Activated CD4-positive, alpha-beta T cell treated with anti-CD3 and anti-CD28 coated beads for 36 hours (primary cell): ENCODE measurements around the gene FIGLA. TPM values are rescaled to one million over a fixed set of nuclear protein-coding genes. Genes with fewer than 3 reads are reported as not detected.
"Not testable (repeated sequence)": the region's sequence is repeated elsewhere in the genome, so short reads cannot be mapped to it uniquely, and the experiment has no call there.

Experiments
- ATAC-seq: fragments of 200-7000 bp; cut with Tn5 transposase; one replicate; pipeline ENCODE4 v1.10.0; 2021; ENCODE audit warnings: mild to moderate bottlenecking, moderate library complexity
- CTCF ChIA-PET: fragments of 350-600 bp; sonication (Branson Sonifier 250); formaldehyde crosslinking; loops from one replicate; lab custom pipeline; 2021; ENCODE audit warnings: antibody characterized with exemption; lab: Charles Lee
- POLR2A ChIA-PET: fragments of 350-600 bp; sonication (Branson Sonifier 250); formaldehyde crosslinking; loops from one replicate; lab custom pipeline; 2021; ENCODE audit warnings: antibody characterized with exemption, inconsistent platforms; lab: Charles Lee
- DNase-seq: peaks from one replicate; pipeline ENCODE4 v3.0.0-alpha.2; 2020
- H3K27ac Mint-ChIP-seq: one replicate; pipeline ENCODE4 v1.8.0; 2021; ENCODE audit warnings: mixed read lengths
- H3K27me3 Mint-ChIP-seq: one replicate; pipeline ENCODE4 v1.8.0; 2021; ENCODE audit warnings: mixed read lengths
- H3K36me3 Mint-ChIP-seq: one replicate; pipeline ENCODE4 v1.8.0; 2021; ENCODE audit warnings: low read depth, mixed read lengths
- H3K4me1 Mint-ChIP-seq: one replicate; pipeline ENCODE4 v1.8.0; 2021; ENCODE audit warnings: mixed read lengths
- H3K4me3 Mint-ChIP-seq: one replicate; pipeline ENCODE4 v1.8.0; 2021; ENCODE audit warnings: mild to moderate bottlenecking, moderate library complexity, mixed read lengths
- H3K9me3 Mint-ChIP-seq: one replicate; pipeline ENCODE4 v1.8.0; 2021; ENCODE audit warnings: low read depth, mixed read lengths
- intact Hi-C, 2 experiments: fragments of 100-400 bp; cut with DNase I in 1 of 2; cut with micrococcal nuclease in 1 of 2; formaldehyde crosslinking; loops; one replicate each; pipeline versions ENCODE4 v1.14.2 to v1.15.1; 2022 to 2024; cut with DNase I, micrococcal nuclease
- total RNA-seq, 2 experiments: library from RNA; stranded (reverse); gene quantifications; one replicate each; pipeline ENCODE4 v1.2.3, GENCODE V29; 2021

FIGLA gene
- total RNA-seq, 2 experiments from 2014 or later: not detected

DNA sequence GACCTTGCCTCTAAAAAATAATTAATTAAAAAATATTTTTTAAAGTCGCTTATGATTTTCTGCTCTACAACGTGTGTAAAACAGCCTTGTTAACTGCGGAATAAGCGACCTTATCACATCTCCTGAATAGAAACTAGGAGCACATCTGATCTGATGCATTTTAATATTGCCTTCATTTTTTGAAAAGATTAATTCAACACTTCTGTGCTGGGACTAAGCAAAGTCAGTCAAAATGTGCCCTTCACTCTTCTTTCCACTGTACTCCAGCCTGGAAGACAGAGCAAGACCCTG is 17.3 kb upstream of the FIGLA start:
- POLR2A ChIA-PET: no interaction called here
- peaks cover 5% of the 10 kb centered on the region for H3K27me3 Mint-ChIP-seq
- DNase-seq: no peak
- ATAC-seq: no peak
- no peaks in the 10 kb centered on the region for H3K4me1 Mint-ChIP-seq
- CTCF ChIA-PET: interaction anchor here (1.1 to 1.7 kb wide), 3 partner anchors 12 to 44 kb away, joined by 3 to 4 read pairs (median 3); partner anchors contain the start of gene FIGLA
- no peak overlapping the region for H3K4me3 Mint-ChIP-seq
- H3K36me3 Mint-ChIP-seq: no peaks in the 10 kb centered on the region
- H3K9me3 Mint-ChIP-seq: no peaks in the 10 kb centered on the region
- no peak overlapping the region for H3K27ac Mint-ChIP-seq
- intact Hi-C loops: no loop called here

DNA sequence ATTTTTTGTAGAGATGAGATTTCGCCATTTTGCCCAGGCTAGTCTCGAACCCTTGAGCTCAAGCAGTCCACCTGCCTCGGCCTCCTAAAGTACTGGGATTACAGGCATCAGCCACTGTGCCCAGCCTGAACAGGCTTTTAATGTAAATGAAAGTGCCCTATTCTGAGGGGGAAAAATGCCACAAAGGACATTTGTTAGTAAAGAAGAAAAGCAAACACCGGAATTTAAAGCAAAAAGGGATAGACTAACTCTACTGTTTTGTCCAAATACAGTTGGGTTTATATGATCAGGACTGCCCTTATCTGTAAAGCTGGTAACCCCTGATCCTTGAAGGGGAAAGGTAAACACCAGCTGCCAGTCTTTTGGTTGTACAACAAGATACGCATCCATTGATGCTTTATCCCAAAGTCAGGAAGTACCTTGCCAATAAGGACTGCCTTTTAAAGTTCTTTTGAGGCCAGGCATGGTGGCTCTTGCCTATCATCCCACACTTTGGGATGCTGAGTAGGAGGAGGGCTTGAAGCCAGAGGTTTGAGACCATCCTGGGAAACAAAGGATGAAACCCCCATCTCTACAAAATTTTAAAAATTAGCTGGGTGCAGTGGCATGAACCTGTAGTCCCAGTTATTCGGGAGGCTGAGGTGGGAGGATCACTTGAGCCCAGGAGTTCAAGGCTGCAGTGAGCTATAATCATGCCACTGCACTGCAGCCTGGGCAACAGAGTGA is 16.8 kb upstream of the FIGLA start:
- H3K27me3 Mint-ChIP-seq: peaks cover 5% of the 10 kb centered on the region
- no peaks in the 10 kb centered on the region for H3K9me3 Mint-ChIP-seq
- intact Hi-C loops: no loop called here
- no peaks in the 10 kb centered on the region for H3K36me3 Mint-ChIP-seq
- H3K27ac Mint-ChIP-seq: no peak overlapping the region
- no peak overlapping the region for H3K4me3 Mint-ChIP-seq
- POLR2A ChIA-PET: no interaction called here
- H3K4me1 Mint-ChIP-seq: no peaks in the 10 kb centered on the region
- DNase-seq: no peak
- CTCF ChIA-PET: interaction anchor here (0.7 to 1.1 kb wide), 3 partner anchors 10 to 37 kb away, joined by 3 read pairs; partner anchors contain the start of gene FIGLA
- ATAC-seq: no peak

DNA sequence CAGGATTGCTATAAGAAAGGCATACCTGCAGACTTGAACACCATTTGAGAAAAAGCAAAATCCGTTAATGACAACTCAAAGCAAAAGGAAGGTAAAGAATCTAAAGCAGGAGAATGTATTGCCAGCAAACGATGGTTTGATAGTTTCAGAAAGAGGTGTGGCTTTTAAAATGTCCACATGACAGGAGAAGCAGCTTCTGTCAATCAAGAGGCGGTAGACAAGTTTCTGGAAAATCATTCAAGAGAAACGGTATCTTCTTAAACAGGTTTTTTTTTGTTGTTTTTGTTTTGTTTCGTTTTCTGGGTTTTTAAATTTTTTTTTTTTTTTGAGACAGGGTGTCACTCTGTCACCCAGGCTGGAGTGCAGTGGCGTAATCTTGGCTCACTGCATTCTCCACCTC is 16.2 kb upstream of the FIGLA start:
- peaks cover 5% of the 10 kb centered on the region for H3K27me3 Mint-ChIP-seq
- no peak overlapping the region for H3K27ac Mint-ChIP-seq
- intact Hi-C loops: no loop called here
- no peak for ATAC-seq
- no peak for DNase-seq
- POLR2A ChIA-PET: no interaction called here
- CTCF ChIA-PET: interaction anchor here (0.7 to 0.8 kb wide), 2 partner anchors 10 to 36 kb away, joined by 3 read pairs; no protein-coding TSS in a partner anchor
- H3K4me1 Mint-ChIP-seq: no peaks in the 10 kb centered on the region
- H3K4me3 Mint-ChIP-seq: no peak overlapping the region
- no peaks in the 10 kb centered on the region for H3K9me3 Mint-ChIP-seq
- no peaks in the 10 kb centered on the region for H3K36me3 Mint-ChIP-seq

DNA sequence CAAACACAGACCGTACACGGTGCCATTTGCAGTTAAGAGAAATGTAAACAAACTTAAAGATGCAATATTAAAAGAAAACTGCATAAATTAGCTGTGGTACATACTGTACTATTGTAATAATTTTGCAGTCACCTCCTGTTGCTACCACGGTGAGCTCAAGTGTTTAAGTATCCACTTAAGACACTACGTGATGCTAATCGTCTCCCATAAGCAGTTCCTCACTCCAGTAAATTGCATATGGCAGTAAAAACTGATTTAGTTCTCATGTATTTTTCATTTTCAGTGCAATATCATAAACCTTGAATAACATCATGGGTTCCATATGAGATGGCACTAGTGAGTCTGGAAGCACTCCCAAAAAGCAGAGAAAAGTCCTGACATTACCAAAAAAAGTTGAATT is 15.6 kb upstream of the FIGLA start:
- H3K4me1 Mint-ChIP-seq: no peaks in the 10 kb centered on the region
- intact Hi-C loops: no loop called here
- ChIA-PET POLR2A (no interaction called here), CTCF (interaction anchor here (0.8 kb wide), 1 partner anchor 36 kb away, joined by 3 read pairs; no protein-coding TSS in a partner anchor)
- DNase-seq (no peak), ATAC-seq (no peak)
- no peaks in the 10 kb centered on the region for H3K9me3 Mint-ChIP-seq
- H3K27ac Mint-ChIP-seq: no peak overlapping the region
- peaks cover 5% of the 10 kb centered on the region for H3K27me3 Mint-ChIP-seq
- no peaks in the 10 kb centered on the region for H3K36me3 Mint-ChIP-seq
- no peak overlapping the region for H3K4me3 Mint-ChIP-seq

DNA sequence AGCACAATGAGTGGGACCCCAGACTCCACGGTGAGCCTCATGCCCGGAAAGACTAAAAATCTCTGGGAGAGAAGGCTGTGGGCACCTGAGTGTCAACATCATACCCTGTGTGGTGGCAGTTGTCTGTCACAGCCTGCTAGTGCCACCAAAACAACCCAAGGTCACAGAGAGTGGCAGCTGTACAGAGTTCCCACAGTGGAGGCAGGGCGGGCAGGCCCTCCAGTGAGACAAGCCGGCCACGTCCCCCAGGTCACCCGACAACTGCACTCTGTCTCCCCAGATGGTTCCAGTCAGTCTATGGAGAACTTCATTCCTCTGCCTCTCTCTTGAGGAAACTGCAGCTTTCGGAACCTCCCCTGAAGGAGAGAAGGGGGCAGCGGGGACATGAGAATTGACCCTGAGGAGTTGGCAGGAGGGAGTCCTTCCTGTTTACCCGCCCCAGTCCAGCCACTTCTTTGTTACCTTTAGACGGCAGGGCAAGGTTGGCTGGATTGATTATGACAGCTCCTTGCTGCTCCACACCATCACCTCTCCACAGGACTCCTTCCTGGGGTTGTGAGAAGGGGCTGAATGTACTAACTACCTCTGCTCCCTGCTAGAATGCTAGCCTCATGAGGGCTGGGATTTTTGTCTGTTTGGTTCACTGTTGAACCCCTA is 11.3 kb upstream of the FIGLA start:
- DNase-seq (no peak), ATAC-seq (no peak)
- no peak overlapping the region for H3K4me3 Mint-ChIP-seq
- no peaks in the 10 kb centered on the region for H3K36me3 Mint-ChIP-seq
- peaks cover 7% of the 10 kb centered on the region for H3K9me3 Mint-ChIP-seq
- H3K27me3 Mint-ChIP-seq: peaks cover 5% of the 10 kb centered on the region
- intact Hi-C loops: no loop called here
- ChIA-PET POLR2A (no interaction called here), CTCF (no interaction called here)
- no peak overlapping the region for H3K27ac Mint-ChIP-seq
- no peaks in the 10 kb centered on the region for H3K4me1 Mint-ChIP-seq

DNA sequence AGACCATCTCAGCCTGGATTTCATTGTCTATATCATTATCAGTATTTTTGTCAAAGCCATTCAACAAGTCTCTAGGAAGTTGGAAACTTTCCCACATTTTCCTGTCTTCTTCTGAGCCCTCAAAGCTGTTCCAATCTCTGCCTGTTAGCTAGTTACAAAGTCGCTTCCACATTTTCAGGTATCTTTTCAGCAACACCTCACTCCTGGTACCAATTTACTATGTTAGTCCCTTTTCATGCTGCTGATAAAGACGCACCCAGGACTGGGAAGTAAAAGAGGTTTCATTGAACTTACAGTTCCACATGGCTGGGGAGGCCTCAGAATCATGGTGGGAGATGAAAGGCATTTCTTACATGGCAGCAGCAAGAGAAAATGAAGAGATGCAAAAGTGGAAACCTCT is 9.3 kb upstream of the FIGLA start:
- H3K36me3 Mint-ChIP-seq: no peaks in the 10 kb centered on the region
- ChIA-PET CTCF (no interaction called here), POLR2A (no interaction called here)
- H3K27ac Mint-ChIP-seq: no peak overlapping the region
- ATAC-seq (no peak), DNase-seq (no peak)
- no peaks in the 10 kb centered on the region for H3K4me1 Mint-ChIP-seq
- peaks cover 7% of the 10 kb centered on the region for H3K9me3 Mint-ChIP-seq
- H3K4me3 Mint-ChIP-seq: no peak overlapping the region
- peaks cover 6% of the 10 kb centered on the region for H3K27me3 Mint-ChIP-seq
- intact Hi-C loops: no loop called here

DNA sequence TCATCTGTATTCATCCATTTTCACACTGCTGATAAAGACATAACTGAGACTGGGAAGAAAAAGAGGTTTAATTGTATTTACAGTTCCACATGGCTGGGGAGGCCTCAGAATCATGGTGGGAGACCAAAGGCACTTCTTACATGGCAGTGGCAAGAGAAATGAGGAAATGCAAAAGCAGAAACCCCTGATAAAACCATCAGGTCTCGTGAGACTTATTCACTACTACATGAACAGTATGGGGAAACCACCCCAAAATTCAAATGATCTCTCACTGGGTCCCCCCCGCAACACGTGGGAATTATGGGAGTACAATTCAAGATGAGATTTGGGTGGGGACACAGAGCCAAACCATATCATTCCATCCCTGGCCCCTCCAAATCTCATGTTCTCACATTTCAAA is 7.6 kb upstream of the FIGLA start:
- H3K27me3 Mint-ChIP-seq: peaks cover 11% of the 10 kb centered on the region
- H3K36me3 Mint-ChIP-seq, H3K4me1 Mint-ChIP-seq, intact Hi-C loops, ATAC-seq, POLR2A ChIA-PET, H3K27ac Mint-ChIP-seq, DNase-seq, H3K4me3 Mint-ChIP-seq, H3K9me3 Mint-ChIP-seq: not testable (repeated sequence)
- CTCF ChIA-PET: interaction anchor here (0.6 to 2.1 kb wide), 2 partner anchors 9 to 74 kb away, joined by 3 to 10 read pairs; no protein-coding TSS in a partner anchor

DNA sequence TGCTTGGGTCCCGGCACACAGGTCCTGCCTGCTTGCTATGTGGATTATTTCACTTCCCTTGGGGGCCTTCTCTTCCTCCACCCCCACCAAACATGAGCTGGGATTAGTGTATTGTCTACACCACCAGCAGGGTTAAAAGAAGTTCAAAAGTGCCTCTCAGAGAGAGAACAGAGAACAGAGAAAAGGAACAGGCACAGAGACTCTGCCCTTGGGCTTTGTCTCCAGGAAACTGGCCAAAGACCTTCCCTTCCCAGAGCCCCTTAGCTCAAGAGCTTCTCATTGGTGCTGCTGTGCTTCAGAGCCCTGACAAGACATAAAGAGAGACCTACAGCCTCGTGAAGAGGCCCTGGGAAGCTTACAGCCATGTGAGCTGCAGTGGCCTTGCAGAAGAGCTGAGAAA is 7.1 kb upstream of the FIGLA start:
- POLR2A ChIA-PET: no interaction called here
- H3K9me3 Mint-ChIP-seq: peaks cover 7% of the 10 kb centered on the region
- no peak overlapping the region for H3K27ac Mint-ChIP-seq
- peaks cover 14% of the 10 kb centered on the region for H3K27me3 Mint-ChIP-seq
- H3K4me3 Mint-ChIP-seq: no peak overlapping the region
- ATAC-seq: no peak
- no peaks in the 10 kb centered on the region for H3K36me3 Mint-ChIP-seq
- intact Hi-C loops: no loop called here
- CTCF ChIA-PET: interaction anchor here (0.5 to 2.1 kb wide), 2 partner anchors 9 to 16 kb away, joined by 4 to 10 read pairs; no protein-coding TSS in a partner anchor
- H3K4me1 Mint-ChIP-seq: no peaks in the 10 kb centered on the region
- no peak for DNase-seq

DNA sequence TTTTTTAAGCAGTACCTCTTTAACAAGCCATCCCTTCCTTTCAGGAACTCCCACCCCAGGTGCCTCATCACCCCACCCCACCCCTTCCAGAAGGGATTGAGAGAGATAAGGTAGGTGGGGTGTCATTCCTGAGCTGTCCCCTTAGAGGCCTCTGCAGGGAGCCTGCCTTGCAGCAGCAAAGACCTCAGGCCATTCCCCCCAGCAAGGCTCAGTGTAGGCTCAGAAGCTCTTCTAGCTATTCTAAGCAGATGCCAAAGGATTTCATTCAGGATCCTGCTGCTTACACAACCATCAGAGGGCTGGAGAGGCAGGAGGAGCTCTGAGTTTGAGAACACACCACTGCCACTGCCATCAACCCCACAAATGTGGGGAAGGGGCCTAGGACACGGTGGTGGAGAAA is 5.8 kb upstream of the FIGLA start:
- Mint-ChIP-seq H3K4me3 (no peak overlapping the region), H3K36me3 (no peaks in the 10 kb centered on the region), H3K27ac (no peak overlapping the region), H3K27me3 (peaks cover 23% of the 10 kb centered on the region), H3K9me3 (peaks cover 7% of the 10 kb centered on the region), H3K4me1 (no peaks in the 10 kb centered on the region)
- ATAC-seq (no peak), DNase-seq (no peak)
- ChIA-PET CTCF (interaction anchor here (1.0 to 1.1 kb wide), 2 partner anchors 64 to 156 kb away, joined by 3 read pairs; no protein-coding TSS in a partner anchor), POLR2A (no interaction called here)
- intact Hi-C loops: no loop called here

DNA sequence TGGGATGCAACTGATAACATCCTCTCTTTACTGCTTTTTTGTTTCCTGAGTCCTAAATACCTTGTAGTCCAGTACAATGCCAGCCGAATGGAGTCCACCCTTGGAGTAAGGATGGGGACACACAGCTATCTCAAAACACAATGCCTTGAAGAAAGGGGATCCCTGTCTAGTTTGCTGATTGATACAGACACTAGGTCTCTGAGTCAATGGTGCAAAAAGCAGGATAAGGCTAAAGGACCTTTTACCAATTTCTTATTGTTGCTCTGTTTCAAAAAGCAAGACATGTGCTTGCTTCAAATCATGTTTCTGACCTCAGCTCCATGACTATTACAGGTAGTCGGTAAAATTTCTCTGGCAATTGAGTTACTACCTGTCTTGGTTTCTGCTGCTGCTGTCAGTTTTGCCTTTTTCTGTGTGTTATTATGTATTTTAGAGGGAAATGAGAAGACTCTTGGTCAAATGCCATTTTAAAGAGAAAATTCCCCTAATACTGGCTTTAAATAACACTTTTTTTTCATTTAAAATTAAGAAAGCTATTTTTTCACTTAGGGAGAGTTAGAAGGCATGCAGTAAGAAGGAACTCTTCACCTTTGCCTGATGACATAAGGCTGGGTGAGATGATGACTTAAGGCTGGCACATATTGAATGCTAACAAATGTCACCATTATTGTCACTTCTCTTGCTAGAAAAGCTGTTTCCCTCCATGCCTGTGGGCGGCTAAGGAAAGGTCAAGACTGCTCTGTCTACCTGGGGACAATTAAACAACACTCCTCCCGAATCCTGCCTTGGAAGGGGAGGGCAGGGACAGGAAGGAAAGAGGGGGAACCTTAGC is 4.9 kb upstream of the FIGLA start:
- Mint-ChIP-seq H3K9me3 (peaks cover 7% of the 10 kb centered on the region), H3K36me3 (no peaks in the 10 kb centered on the region), H3K4me3 (no peak overlapping the region), H3K27me3 (peaks cover 29% of the 10 kb centered on the region), H3K27ac (no peak overlapping the region), H3K4me1 (no peaks in the 10 kb centered on the region)
- ChIA-PET POLR2A (no interaction called here), CTCF (interaction anchor here (1.0 to 1.2 kb wide), 2 partner anchors 119 to 155 kb away, joined by 3 read pairs; no protein-coding TSS in a partner anchor)
- DNase-seq (no peak), ATAC-seq (no peak)
- intact Hi-C loops: no loop called here

DNA sequence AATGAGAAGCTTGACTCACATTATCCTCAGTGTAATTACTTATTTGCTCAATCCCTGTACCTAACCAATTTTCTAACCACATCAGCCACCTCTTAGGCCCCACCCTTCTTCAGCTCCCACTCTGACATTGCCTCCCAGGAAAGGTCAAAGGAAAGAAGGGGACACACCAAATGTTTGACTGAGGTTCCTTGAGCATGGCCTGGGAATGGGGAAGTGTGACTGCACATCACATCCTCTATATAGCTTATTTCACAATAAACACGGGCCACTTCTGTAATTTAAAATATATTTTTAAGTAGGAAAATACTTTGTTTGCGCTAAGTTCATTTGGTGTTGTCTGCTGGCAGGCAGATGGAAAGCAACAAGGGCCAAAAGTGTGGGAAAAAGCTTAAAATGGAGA is 3.0 kb upstream of the FIGLA start:
- ATAC-seq (no peak), DNase-seq (no peak)
- intact Hi-C loops: no loop called here
- Mint-ChIP-seq H3K4me3 (no peak overlapping the region), H3K4me1 (peaks cover 6% of the 10 kb centered on the region), H3K36me3 (no peaks in the 10 kb centered on the region), H3K9me3 (no peaks in the 10 kb centered on the region), H3K27ac (no peak overlapping the region), H3K27me3 (peaks cover 35% of the 10 kb centered on the region)
- ChIA-PET CTCF (interaction anchor here (0.6 to 1.3 kb wide), 4 partner anchors 10 to 154 kb away, joined by 3 to 4 read pairs (median 3); no protein-coding TSS in a partner anchor), POLR2A (no interaction called here)
